SH-SY5Y (cell line): Measurements from ENCODE around the gene FAM228B.

ENCODE experiments used
- GATA2 ChIP-seq: IDR thresholded peaks from 2 replicates; pipeline ENCODE4 v1.6.1; 2011; ENCODE audit warnings: mild to moderate bottlenecking, low read depth, low read length
- GATA3 ChIP-seq: IDR thresholded peaks from 2 replicates; pipeline ENCODE4 v1.6.1; 2011; ENCODE audit warnings: low read depth, mild to moderate bottlenecking, low read length, moderate library complexity

Gene FAM228B

GRCh38 chr2:24175631-24176187, 52.4 kb downstream of the FAM228B start:
- no peak for TF ChIP-seq GATA3
- TF ChIP-seq GATA2: no peak

DNA sequence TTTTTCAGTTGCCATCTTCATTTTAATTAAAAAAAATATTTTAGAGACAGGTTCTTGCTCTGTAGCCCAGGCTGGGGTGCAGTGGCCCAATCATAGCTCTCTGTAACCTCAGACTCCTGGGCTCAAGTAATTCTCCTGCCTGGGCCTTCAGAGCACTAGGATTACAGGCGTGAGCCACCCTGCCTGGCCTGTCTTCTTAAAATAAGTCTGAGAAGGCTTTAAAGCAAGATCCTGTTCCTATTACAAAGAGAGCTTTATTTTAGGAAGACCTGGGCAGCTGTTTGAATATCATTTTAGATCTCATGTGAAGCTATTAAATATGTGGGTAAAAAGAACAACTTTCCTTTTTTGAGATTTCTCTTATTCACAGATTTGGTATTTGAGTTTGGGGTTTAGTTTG, 53.1 kb downstream of the FAM228B start:
- TF ChIP-seq GATA3: no peak
- TF ChIP-seq GATA2: no peak

DNA sequence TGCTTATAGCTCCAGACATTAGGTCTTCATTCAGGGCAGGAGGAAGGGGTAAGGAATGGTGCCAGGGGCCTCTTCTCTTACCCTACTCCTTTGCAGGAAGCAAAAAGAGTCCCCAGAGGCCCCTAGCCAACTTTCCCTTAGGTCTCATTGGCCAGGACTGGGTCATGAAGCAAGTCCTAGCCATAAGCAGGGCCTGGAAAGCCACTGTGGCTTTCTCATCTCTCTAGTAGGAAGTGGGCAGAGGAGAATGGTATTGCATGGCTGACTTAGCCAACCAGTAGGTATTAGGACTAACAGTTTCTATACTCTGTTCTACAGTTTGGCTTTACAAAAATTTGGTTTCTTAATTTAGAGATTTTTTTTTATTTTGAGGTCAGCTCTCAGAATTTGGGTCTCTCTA, 56.4 kb downstream of the FAM228B start:
- no peak for TF ChIP-seq GATA2
- TF ChIP-seq GATA3: no peak

DNA sequence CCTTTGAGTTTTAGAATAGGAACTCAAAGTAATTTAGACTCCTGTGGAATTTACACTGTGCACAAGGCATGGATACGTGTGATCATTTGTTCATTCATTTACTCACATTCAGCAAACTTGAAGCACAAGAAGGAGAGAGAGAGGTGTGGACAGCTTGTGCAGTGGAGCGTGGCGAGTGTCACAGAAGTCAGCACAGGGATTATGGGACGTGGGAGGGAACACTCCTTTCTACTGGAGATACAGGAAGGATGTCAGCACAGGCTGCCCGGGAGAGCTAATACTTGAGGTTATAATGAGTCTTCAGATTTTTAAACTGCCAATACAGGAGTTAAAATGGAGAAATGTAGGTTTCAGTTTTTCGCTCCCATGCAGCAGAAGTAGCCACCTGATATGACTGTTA, 58.6 kb downstream of the FAM228B start:
- no peak for TF ChIP-seq GATA2
- no peak for TF ChIP-seq GATA3

DNA sequence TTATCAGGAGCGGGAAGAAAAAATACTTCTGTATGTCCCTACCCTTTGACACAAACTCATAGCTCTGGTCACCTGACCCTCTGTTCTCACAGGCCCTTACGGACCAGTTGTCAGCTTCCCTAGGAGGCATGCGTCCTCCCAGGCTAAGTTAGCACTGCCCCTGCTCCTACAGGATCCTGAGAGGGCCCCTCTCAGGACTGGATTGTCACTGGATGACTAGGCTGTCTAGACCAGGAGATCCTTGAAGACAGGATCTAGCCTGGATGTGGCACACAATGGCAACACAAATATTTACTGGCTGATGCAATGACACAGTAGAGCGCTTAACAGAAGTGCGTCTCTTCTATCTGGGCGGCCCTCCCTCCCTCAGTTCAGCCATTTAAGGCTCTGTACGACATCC, 59.2 kb downstream of the FAM228B start:
- TF ChIP-seq GATA3: no peak
- TF ChIP-seq GATA2: no peak

DNA sequence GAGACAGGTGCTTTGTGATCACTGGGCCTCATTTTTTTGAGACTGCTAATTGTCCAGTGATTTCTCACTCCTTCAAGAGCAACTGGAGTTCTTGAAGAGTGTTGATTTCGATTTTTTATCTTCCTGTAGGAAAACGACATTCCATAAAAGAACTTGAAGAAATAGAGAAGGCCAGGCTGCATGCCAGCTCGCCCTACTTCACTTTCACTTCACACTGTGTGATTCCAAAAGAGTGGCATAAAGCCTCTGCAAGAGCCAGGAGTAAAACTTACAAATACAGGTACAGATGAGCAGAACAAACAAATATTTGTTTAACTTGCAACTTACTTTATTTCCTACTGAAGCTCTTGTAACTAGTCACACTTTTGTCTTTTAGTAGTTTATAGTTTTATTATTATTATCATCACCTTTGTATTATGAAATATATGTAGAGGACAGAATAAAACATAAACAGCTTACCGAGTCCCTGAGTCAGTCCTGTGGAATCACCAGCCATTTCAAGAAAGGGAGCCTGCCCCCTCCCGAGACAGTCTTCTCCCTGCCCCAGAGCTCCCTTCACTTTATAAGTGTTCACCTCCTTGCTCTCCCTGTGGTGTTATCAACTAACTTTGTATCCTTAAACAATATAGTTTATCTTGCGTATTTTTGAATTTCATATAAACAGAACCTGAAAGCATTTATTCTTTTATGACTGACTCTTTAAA, 60.2 kb downstream of the FAM228B start:
- no peak for TF ChIP-seq GATA2
- no peak for TF ChIP-seq GATA3

DNA sequence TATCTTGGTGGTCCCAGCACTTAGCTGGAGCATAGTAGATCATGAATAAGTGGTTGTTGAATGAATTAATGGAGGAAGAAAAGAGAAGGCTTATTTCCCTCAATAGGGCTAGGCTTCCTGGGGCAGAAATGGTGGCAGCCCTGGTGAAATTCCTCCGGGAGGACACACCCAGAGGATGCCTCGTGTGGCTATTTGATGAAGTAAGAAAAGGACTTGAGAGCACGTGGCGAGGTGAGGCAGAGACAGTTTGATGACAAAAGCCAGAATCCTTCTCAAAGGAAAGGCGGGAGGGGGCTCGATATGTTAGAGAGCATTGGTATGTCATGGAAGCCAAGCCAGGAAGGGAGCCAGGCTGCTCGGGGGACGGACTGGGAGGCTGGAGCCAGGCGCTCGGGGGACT, 66.3 kb downstream of the FAM228B start:
- TF ChIP-seq GATA2: no peak
- TF ChIP-seq GATA3: no peak

DNA sequence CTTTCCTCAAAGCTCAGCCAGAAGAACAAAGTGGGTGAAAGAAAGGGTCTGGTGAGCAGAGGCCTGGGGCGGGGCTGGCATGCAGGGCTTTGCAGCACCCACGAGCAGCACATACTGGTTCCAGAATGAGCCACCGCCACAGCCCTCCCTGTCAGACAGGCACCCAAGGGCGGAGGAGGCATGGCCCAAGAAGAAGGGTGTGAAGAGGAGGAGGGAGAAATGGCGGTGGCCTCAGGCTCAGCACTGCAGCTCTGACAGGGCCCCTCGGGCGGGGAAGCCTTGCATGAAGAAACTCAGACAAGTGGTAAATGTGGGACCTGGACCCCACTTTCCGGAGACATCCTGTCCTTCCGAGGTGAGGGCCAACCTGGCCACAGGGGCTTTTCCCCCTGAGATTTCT, 67.2 kb downstream of the FAM228B start:
- TF ChIP-seq GATA3 (no peak), GATA2 (no peak)

- no peak for TF ChIP-seq GATA3
- TF ChIP-seq GATA2: no peak
These were observed 67.9 kb downstream of the FAM228B start for GRCh38 chr2:24191156-24191555.

DNA sequence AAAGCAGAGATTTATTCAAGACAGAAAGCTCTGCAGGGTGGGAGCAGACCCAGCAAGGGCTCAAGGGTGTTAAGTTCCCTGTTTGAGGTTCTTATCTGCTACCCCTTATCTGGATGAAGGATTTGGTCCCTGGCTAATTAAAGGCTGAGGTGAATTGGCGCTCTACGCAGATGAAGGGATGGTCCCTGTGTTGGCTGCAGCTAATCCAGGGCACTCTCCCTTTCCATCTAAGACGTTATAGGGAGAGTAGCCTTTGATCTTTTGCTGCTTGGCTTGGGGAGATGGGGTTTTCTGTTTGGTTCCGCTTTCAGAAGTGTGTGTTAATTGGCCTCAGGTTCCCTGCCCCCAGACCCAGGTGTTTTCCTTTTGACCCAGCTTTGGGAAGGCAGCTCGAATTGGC, 68.6 kb downstream of the FAM228B start:
- TF ChIP-seq GATA2 (no peak), GATA3 (no peak)

- TF ChIP-seq GATA2 (no peak), GATA3 (no peak)
These were observed 76.8 kb downstream of the FAM228B start for GRCh38 chr2:24199968-24200590.

DNA sequence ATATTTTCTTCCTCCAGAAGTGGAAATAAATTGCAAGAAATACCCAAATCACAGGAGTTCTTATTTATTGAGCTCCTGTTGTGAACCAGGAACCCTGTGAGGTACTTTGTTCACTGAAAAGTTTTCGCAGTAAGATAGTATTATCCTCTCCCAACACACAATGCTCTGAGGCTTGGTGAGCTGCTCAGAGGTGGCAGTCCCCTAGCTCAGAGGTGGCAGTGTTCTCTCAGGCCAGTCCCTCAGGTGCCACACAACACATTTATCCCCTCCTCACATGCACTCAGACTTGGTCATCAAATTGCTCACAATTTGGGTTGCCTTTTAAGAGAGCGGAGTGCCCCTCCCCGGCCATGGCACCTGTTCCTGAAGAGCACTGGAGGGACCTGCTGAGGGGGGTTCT, 77.5 kb downstream of the FAM228B start:
- TF ChIP-seq GATA2 (no peak), GATA3 (no peak)

DNA sequence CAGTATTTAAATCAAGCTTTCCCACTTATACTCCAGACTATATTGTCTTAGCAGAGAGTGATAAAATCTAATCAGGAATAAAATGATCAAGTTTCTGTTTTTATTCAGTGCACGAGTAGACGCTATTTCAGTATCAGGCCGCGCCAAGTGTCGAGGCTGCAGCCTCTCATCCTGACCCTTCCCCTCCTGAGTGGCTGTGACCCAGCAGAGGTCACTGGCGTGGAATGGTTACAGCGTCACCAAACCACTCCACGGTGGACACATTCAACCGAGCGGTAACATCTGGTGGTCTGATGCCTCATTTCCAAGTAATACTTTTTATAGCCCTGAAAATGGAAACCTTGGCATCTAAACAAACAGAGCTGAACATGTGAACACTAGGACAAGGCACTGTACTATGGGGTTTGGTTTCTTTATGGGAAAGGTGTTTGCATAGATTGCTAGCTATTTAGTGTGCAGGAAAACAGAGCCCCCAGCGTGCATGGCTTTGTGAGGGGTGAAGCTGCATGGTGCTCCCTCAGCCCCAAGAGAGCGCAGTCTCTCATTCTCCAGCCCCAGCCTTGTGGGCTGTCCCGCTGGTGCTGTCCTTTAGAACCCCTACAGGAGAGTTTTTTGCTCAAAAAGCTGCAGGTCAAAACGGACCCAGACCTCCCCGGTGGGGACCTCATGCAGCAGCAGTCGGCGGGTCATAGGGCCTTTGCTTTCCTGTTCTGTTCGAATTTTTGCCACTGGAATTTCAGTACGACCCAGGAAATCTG, 79.9 kb downstream of the FAM228B start:
- no peak for TF ChIP-seq GATA2
- TF ChIP-seq GATA3: no peak

DNA sequence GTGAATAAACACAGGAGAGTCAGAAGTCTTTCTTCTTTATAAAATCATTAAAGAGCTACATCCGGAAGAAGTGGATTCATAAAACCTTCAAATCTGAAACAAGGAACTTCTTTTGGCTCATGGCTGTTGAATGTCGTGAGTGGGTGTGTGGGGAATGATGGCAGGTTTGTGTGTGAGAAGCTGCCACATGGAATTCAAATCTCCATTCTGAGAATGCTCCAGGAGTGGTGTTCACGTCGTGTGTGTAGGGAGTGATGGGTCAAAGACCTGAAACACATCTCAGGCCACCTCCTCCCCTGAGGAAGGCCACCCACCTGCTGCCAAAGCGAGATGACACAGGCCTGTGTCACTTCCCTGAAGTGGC, 80.5 kb downstream of the FAM228B start:
- no peak for TF ChIP-seq GATA3
- TF ChIP-seq GATA2: no peak
